ENCODE data around the gene SELENOT. TPM values are rescaled to one million over a fixed set of nuclear protein-coding genes. Genes with fewer than 3 reads are reported as not detected.
A peak's percentile ranks its signal among the peaks of the same experiment; 100 is the strongest.

SELENOT gene
- total RNA-seq, 1 donor from 2014 or later, result 137 TPM

DNA sequence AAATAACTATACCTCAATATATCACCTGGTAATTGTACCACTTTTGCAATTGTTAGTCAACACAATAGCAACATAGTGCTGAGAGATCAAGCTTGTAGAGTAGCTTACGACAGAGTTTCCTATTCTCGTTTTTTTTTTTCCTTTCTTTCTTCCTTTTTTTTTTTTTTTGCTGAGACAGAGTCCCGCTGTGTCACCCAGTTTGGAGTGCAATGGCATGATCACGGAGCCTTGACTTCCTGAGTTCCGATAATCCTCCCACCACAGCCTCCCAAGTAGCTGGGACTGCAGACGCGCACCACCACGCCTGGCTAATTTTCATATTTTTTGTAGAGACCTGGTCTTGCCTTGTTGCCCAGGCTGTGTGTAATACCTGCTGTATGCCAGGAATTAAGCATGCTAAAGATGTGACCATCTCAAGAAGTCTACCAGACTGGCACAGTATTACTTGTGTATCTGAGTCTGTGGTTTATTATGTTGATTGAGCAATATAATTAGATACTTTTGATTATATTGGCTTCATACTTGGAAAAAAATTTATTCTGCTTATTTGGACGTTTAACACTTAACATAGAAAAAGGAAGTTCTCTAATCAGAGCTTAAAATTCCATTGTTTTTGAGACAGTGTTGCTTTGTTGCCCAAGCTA, 3.0 kb downstream of the SELENOT start:
- Mint-ChIP-seq H3K27me3 (no peaks in the 10 kb centered on the region), H3K36me3 (ENCODE audit: low read depth) (peaks cover 44% of the 10 kb centered on the region), H3K27ac (peak overlapping the region; percentile 81), H3K4me1 (peaks cover 86% of the 10 kb centered on the region), H3K9me3 (no peaks in the 10 kb centered on the region), H3K4me3 (peak overlapping the region; percentile 81)
- DNase-seq (no peak), ATAC-seq (ENCODE audit: low read depth) (peak; percentile 1)
- intact Hi-C loops (cut with micrococcal nuclease), result loop anchor here (1.0 to 2.0 kb wide), 2 partner anchors 8 to 15 kb away; no protein-coding TSS in a partner anchor
- ChIA-PET POLR2A (interaction anchor here (0.6 to 1.9 kb wide), 5 partner anchors 8 to 781 kb away, joined by 4 to 7 read pairs (median 5); partner anchors contain the start of genes EIF2A, ERICH6 and SERP1), CTCF (no interaction called here)
- no peak for TF ChIP-seq CTCF (IDR thresholded peaks at IDR 0.05)

- DNase-seq, result no peak
- Mint-ChIP-seq H3K27me3 (no peaks in the 10 kb centered on the region), H3K4me1 (peaks cover 80% of the 10 kb centered on the region), H3K9me3 (no peaks in the 10 kb centered on the region), H3K27ac (peak overlapping the region; percentile 74), H3K4me3 (peak overlapping the region; percentile 67), H3K36me3 (ENCODE audit: low read depth) (peaks cover 55% of the 10 kb centered on the region)
- POLR2A ChIA-PET, result interaction anchor here (0.6 to 1.0 kb wide), 3 partner anchors 9 to 154 kb away, joined by 3 to 5 read pairs (median 3); no protein-coding TSS in a partner anchor
- CTCF ChIA-PET, result no interaction called here
- ATAC-seq (ENCODE audit: low read depth), result no peak
- TF ChIP-seq CTCF (IDR thresholded peaks at IDR 0.05), result no peak
- intact Hi-C loops (cut with micrococcal nuclease), result loop anchor here (2.0 kb wide), 1 partner anchor 13 kb away; no protein-coding TSS in a partner anchor
These were observed 4.3 kb downstream of the SELENOT start for GRCh38 chr3:150607267-150608065.

DNA sequence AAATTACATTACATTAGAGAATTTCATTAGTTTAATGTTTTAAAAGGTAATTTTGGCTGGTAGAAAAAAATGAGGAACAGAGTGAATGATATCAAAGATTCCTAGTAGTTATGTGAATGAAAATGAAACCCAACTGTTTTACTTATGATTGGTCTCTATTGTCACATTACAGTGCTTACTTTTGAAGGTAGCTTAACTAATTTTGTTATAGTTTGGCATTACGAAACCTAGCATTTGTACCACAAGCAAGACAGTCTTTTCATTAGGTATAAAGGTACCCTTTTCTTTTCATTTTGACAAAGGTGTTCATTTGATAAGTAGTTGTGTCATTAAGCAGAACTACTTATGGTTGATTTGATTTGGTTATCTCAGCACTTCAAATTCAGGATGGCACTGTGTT, 6.9 kb downstream of the SELENOT start:
- ATAC-seq (ENCODE audit: low read depth) (no peak), DNase-seq (no peak)
- POLR2A ChIA-PET, result interaction anchor here (0.6 to 1.2 kb wide), 2 partner anchors 11 to 739 kb away, joined by 6 to 7 read pairs; no protein-coding TSS in a partner anchor
- H3K9me3 Mint-ChIP-seq, result no peaks in the 10 kb centered on the region
- CTCF ChIA-PET, result no interaction called here
- intact Hi-C loops (cut with micrococcal nuclease), result no loop called here
- H3K4me3 Mint-ChIP-seq, result peak overlapping the region; percentile 21
- H3K4me1 Mint-ChIP-seq, result peaks cover 81% of the 10 kb centered on the region
- no peak for TF ChIP-seq CTCF (IDR thresholded peaks at IDR 0.05)
- no peak overlapping the region for H3K27ac Mint-ChIP-seq
- peaks cover 62% of the 10 kb centered on the region for H3K36me3 Mint-ChIP-seq (ENCODE audit: low read depth)
- no peaks in the 10 kb centered on the region for H3K27me3 Mint-ChIP-seq

- Mint-ChIP-seq H3K36me3 (ENCODE audit: low read depth) (peaks cover 62% of the 10 kb centered on the region), H3K27ac (no peak overlapping the region), H3K27me3 (no peaks in the 10 kb centered on the region), H3K4me3 (no peak overlapping the region), H3K9me3 (no peaks in the 10 kb centered on the region), H3K4me1 (peaks cover 77% of the 10 kb centered on the region)
- ATAC-seq (ENCODE audit: low read depth), result no peak
- no peak for TF ChIP-seq CTCF (IDR thresholded peaks at IDR 0.05)
- no peak for DNase-seq
- ChIA-PET CTCF (no interaction called here), POLR2A (no interaction called here)
- intact Hi-C loops (cut with micrococcal nuclease), result no loop called here
These were observed 7.7 kb downstream of the SELENOT start for GRCh38 chr3:150610785-150611184.

DNA sequence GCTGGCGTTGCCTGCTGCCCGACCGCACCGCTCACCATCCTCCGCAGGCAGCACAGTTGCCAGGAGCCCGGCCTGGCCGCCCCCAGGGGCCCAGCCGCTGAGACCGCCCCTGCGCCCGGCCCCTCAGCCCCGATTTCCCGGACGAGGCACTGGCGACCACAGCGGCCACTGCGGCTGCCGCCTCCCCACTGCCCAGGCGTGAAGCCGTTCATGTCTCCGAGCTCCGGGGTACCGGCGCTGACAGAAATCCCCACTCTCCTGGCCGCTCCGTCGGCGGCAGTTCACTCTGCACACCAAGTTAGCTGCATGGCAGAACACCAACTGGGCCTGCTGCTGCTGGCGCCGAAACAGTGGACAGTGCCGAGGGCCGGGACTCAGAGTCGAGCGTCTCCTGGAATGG, 8.5 kb downstream of the SELENOT start:
- Mint-ChIP-seq H3K4me1 (peaks cover 71% of the 10 kb centered on the region), H3K27ac (no peak overlapping the region), H3K36me3 (ENCODE audit: low read depth) (peaks cover 58% of the 10 kb centered on the region), H3K9me3 (no peaks in the 10 kb centered on the region), H3K27me3 (no peaks in the 10 kb centered on the region), H3K4me3 (no peak overlapping the region)
- DNase-seq, result no peak
- intact Hi-C loops (cut with micrococcal nuclease), result no loop called here
- POLR2A ChIA-PET, result interaction anchor here (1.4 kb wide), 1 partner anchor 9 kb away, joined by 6 read pairs; the partner anchor contains the start of gene SELENOT
- TF ChIP-seq CTCF (IDR thresholded peaks at IDR 0.05), result no peak
- ATAC-seq (ENCODE audit: low read depth), result no peak
- CTCF ChIA-PET, result interaction anchor here (0.7 kb wide), 1 partner anchor 105 kb away, joined by 3 read pairs; no protein-coding TSS in a partner anchor

All from activated B cell treated with CpG ODN at 0.5 μM for 24 hours (primary cell).